Lung (tissue), 12 donors: Measurements from ENCODE around the gene COX5B. TPM values are rescaled to one million over a fixed set of nuclear protein-coding genes. Genes with fewer than 3 reads are reported as not detected.
"Not testable (repeated sequence)": the region's sequence is repeated elsewhere in the genome, so short reads cannot be mapped to it uniquely, and the experiment has no call there.

Experiments used
- ATAC-seq: fragments of 200-7000 bp; cut with Tn5 transposase; one replicate; pipeline ENCODE4 v1.9.1; 2020; ENCODE audit warnings: moderate number of reproducible peaks; ENCODE audit not compliant: insufficient read depth, low FRiP score
- DNase-seq, 3 donors: peaks; one replicate each; pipeline ENCODE4 v3.0.0-alpha.2; 2013 to 2017
- H3K27ac ChIP-seq, 2 donors: one replicate each; pipeline ENCODE4 v1.5.1; 2013; ENCODE audit warnings: mild to moderate bottlenecking in 2 of 2, moderate library complexity in 2 of 2, control low read depth in 1 of 2, inconsistent platforms in 1 of 2, low read depth in 1 of 2, low read length in 1 of 2
- H3K27me3 ChIP-seq, 3 donors: one replicate each; pipeline ENCODE4 v1.5.1; 2013; ENCODE audit warnings: low read length in 2 of 3; ENCODE audit not compliant: control insufficient read depth in 3 of 3, insufficient read depth in 3 of 3
- H3K36me3 ChIP-seq, 4 donors: one replicate each; pipeline ENCODE4 v1.5.1; 2013; ENCODE audit warnings: low read length in 4 of 4, mild to moderate bottlenecking in 1 of 4, moderate library complexity in 1 of 4; ENCODE audit not compliant: control insufficient read depth in 4 of 4, insufficient read depth in 4 of 4
- H3K4me1 ChIP-seq, 5 donors: one replicate each; pipeline ENCODE4 v1.5.1; 2013; ENCODE audit warnings: low read length in 5 of 5, mild to moderate bottlenecking in 2 of 5, moderate library complexity in 1 of 5; ENCODE audit not compliant: control insufficient read depth in 5 of 5, insufficient read depth in 5 of 5
- H3K4me3 ChIP-seq: one replicate; pipeline ENCODE4 v1.5.1; 2013; ENCODE audit warnings: mild to moderate bottlenecking, control low read depth, moderate library complexity
- H3K9ac ChIP-seq, 2 donors: one replicate each; pipeline ENCODE4 v1.5.1; 2013; ENCODE audit warnings: low read length in 2 of 2, control low read depth in 1 of 2; ENCODE audit not compliant: insufficient read depth in 1 of 2
- H3K9me3 ChIP-seq, 4 donors: one replicate each; pipeline ENCODE4 v1.5.1; 2013; ENCODE audit warnings: low read length in 3 of 4, mild to moderate bottlenecking in 1 of 4, moderate library complexity in 1 of 4; ENCODE audit not compliant: control insufficient read depth in 4 of 4, insufficient read depth in 3 of 4
- WGBS, 2 donors: extraction: QIAGEN DNeasy Blood & Tissue Kit; methylation state at CpG; one replicate each; pipeline ENCODE4 v1.1.7; 2013; 5-methylcytosine and 5-hydroxymethylcytosine counted together
- polyA plus RNA-seq, 2 donors: library from polyadenylated mRNA; stranded (reverse); fragments of 200-250 nt; gene quantifications; one replicate each; pipeline ENCODE4 v1.2.1, GENCODE V29; 2013
- total RNA-seq, 2 donors: library from RNA; depleted of rRNA in 1 of 2; stranded (reverse); fragments of >200 nt in 1 of 2; gene quantifications; one replicate each; pipeline ENCODE4 v1.2.1, GENCODE V29; 2014 to 2021
- TF ChIP-seq, protein P1 (sequence below): IDR thresholded peaks from 2 replicates; pipeline ENCODE4 v1.5.1; 2012; ENCODE audit warnings: mild to moderate bottlenecking; ENCODE audit errors: control extremely low read depth, extremely low read depth
- donor health status: control.
- donor health status: control.
- donor health status: Bipolar disorder and iron deficiency.
- donor health status: healthy.
- donor health status: DM: yes; HTN: yes; CAD: no.

Gene COX5B
- total and polyA plus RNA-seq, 4 donors, result 104 to 593 (median 232) TPM

DNA sequence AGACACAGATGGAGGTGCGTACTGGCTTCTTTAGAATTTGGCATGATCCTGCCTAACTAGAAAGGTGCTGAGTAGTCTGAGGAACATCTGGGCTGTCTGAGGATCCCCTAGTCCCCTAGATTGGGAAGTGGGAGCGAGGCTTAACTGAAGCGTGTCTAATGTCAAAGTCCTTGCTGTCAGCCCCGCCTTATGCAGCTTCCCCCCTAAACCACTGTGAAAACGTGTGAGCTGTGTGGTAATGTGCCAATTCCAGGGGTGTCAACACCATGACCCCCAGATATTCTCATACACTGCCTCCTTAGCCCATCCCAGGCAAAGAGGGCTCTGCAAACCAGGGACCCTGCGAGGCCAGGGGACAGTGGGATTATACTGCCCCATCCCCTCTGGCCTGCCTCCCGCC lies 34.0 kb upstream of the COX5B start:
- H3K4me3 ChIP-seq, ATAC-seq, H3K4me1 ChIP-seq, H3K36me3 ChIP-seq, H3K9me3 ChIP-seq, DNase-seq, H3K27ac ChIP-seq, H3K27me3 ChIP-seq, H3K9ac ChIP-seq: not testable (repeated sequence)
- WGBS, 2 donors, result 38 to 56% methylated on average over 1 to 3 of the region's 7 CpGs

DNA sequence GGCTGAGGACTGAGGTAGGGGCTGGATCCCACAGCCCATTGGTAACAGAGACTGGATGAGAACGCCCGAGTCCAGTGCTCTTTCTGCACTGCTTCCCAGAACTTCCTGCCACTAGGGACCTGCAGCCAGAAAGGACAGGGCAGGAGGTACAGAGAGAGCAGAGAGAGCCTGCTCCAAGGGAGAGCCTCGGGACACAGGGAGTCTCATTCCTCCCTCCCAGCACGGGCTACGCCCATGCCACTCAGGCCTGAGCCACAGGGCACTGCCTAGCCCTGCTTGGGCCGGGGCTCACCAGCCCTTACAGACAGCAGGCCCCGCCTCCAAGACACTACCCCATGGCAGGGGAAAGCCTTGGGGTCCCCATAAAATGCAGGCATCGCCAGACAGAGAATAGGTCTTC lies 30.1 kb upstream of the COX5B start:
- not testable (repeated sequence) for H3K4me1 ChIP-seq, H3K27me3 ChIP-seq, H3K4me3 ChIP-seq, H3K9me3 ChIP-seq, ATAC-seq, DNase-seq, H3K27ac ChIP-seq, H3K36me3 ChIP-seq, H3K9ac ChIP-seq
- 56 to 80% methylated on average over 1 to 4 of the region's 8 CpGs for WGBS, 2 donors

DNA sequence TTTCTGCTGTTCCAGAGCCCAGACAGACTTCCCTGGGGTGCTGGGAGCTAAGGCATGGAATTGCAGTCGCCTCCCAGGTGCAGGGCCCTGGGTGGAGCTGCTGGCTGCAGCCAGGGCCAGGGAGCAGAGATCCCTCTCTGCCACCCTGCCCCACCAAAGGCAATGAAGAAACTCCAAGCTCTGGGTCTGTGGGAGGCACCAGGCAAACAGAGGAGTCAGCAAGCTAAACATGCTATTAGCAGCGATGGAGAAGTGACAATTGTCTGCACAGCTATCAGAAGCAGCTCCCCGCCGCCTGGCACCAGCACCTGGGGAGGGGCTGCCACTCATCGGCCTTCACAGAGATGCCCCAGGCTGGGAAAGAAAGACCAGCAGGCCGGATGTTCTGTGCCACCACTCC lies 28.0 kb upstream of the COX5B start:
- no peak overlapping the region for H3K27ac ChIP-seq
- TF ChIP-seq, protein P1, sequence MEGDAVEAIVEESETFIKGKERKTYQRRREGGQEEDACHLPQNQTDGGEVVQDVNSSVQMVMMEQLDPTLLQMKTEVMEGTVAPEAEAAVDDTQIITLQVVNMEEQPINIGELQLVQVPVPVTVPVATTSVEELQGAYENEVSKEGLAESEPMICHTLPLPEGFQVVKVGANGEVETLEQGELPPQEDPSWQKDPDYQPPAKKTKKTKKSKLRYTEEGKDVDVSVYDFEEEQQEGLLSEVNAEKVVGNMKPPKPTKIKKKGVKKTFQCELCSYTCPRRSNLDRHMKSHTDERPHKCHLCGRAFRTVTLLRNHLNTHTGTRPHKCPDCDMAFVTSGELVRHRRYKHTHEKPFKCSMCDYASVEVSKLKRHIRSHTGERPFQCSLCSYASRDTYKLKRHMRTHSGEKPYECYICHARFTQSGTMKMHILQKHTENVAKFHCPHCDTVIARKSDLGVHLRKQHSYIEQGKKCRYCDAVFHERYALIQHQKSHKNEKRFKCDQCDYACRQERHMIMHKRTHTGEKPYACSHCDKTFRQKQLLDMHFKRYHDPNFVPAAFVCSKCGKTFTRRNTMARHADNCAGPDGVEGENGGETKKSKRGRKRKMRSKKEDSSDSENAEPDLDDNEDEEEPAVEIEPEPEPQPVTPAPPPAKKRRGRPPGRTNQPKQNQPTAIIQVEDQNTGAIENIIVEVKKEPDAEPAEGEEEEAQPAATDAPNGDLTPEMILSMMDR, result no peak
- H3K4me1 ChIP-seq, result no peaks in the 10 kb centered on the region
- DNase-seq (no peak), ATAC-seq (no peak)
- WGBS, 2 donors, result 90 to 93% methylated on average over 2 to 6 of the region's 6 CpGs
- no peak overlapping the region for H3K9ac ChIP-seq
- H3K9me3 ChIP-seq, result no peaks in the 10 kb centered on the region
- no peaks in the 10 kb centered on the region for H3K27me3 ChIP-seq
- H3K4me3 ChIP-seq, result no peak overlapping the region
- H3K36me3 ChIP-seq, result no peaks in the 10 kb centered on the region

DNA sequence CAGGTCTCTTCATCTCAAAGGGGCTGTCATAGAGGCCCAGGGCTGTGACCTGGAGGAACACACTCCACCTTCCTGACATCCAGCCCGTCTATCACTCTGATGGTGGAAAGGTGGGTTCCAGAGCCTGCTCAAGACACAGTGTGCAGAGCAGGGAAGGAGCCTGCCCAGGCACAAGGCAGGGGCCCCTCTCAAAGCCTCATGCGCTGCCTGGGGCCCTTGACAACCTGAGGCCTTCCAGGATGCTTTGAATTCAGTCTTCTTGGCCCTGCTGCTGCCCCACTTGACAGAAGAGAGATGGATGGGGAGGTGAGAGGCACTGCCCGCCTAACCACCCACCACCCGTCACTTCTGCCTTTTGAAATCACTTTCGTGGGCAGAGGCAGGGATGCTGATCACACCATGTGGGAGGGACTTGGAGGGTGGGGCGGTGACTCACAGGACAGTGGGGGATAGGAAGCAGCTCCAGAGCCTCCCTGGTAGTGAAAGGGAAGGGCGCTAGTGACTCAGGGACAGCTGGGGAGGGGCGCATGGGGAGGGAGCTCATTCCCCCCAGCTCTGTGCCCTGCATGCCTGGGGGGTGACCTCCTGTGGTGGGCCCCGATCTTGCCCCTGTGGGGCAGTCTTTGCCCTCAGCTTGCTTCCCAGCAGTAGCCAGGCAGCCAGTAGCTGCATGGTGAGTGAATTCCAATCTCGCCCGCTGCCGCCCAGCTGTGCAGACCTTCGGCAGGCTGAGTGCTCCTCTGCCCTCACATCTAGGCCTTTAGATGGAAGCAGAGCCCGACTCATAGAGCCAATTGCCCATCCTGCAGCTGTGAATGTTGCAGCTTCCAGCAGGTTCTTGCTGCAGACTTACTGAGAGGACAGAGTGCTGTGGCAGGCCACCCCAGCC lies 26.7 kb upstream of the COX5B start:
- DNase-seq, H3K9me3 ChIP-seq, H3K27me3 ChIP-seq, H3K36me3 ChIP-seq, H3K4me1 ChIP-seq, H3K4me3 ChIP-seq, H3K9ac ChIP-seq, H3K27ac ChIP-seq: not testable (repeated sequence)
- ATAC-seq, result peak; percentile 47
- 62 to 65% methylated on average over 4 to 12 of the region's 14 CpGs for WGBS, 2 donors

DNA sequence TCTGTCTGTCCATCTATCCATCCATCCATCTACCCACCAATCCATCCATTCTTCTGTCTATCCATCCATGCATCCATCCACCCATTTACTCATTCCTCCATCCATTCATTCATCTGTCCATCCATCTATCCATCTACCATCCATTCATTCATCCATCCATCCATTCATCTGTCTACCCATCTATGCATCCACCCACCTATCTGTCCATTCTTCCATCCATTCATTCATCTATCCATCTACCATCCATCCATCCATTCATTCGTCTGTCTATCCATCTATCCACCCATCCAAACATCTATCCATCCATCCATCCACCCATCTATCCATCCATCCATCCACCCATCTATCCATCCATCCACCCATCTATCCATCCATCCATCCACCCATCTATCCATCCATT lies 25.4 kb upstream of the COX5B start:
- H3K4me1 ChIP-seq, DNase-seq, H3K9me3 ChIP-seq, H3K4me3 ChIP-seq, H3K9ac ChIP-seq, H3K27me3 ChIP-seq, H3K36me3 ChIP-seq, H3K27ac ChIP-seq, ATAC-seq: not testable (repeated sequence)
- WGBS, 2 donors, result 88 to 89% methylated on average over 1 of the region's 1 CpG

DNA sequence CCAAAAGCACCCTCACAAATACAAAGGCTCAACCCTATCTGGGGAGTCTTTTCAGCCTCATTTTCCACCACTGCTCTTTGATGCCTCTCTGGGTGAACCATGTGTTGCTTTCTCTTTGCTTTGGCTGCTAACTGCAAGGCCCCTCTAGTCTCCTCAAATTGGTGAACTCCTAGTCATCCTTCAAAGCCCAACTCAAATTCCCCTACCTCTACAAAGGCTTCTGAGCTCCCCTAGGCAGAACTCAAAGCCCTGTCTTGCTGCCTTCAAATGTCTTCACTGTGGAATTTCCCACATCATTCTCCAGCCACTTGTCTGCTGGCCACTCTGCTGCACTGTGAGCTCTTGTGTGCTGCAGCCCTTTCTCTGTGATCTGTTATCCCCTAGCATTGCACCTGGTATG lies 22.9 kb upstream of the COX5B start:
- H3K9ac ChIP-seq, H3K27me3 ChIP-seq, H3K4me3 ChIP-seq, ATAC-seq, H3K4me1 ChIP-seq, DNase-seq, H3K9me3 ChIP-seq, H3K36me3 ChIP-seq, H3K27ac ChIP-seq: not testable (repeated sequence)

DNA sequence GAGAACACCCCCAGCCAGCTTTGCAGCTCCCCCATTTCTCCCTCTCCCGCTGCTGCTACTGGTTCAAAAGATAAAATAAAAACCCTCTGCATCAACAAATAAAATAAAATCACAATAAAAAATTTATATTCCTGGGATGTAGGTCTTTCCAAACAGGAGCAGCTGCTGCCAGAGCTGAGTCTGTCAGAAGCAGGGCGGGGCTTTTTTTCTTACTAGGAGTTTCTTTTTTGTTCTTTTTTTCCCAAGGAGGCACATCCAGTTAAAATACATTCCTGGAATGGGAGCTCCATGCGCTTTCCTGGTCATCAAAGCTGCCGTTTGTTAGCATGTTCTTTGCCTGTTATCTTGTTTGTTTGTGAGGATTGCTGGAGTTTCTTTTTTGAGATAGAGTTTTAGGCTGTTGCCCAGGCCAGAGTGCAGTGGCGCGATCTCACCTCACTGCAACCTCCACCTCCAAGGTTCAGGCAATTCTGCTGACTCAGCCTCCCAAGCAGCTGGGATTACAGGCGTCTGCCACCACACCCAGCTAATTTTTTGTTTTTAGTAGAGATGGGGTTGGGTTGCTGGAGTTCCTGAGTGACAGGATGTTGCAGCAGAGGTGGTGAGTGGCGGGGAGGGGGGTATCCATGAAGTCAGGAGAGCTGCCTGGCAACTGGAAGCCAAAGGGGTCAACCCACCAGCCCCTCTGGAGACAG lies 20.4 kb upstream of the COX5B start:
- H3K4me3 ChIP-seq, H3K27me3 ChIP-seq, H3K4me1 ChIP-seq, H3K9me3 ChIP-seq, H3K36me3 ChIP-seq, H3K9ac ChIP-seq, H3K27ac ChIP-seq, ATAC-seq, DNase-seq: not testable (repeated sequence)
- WGBS, 2 donors, result 29 to 53% methylated on average over 2 to 5 of the region's 8 CpGs
